Measurements from ENCODE around the gene ANKRD2.

DNA sequence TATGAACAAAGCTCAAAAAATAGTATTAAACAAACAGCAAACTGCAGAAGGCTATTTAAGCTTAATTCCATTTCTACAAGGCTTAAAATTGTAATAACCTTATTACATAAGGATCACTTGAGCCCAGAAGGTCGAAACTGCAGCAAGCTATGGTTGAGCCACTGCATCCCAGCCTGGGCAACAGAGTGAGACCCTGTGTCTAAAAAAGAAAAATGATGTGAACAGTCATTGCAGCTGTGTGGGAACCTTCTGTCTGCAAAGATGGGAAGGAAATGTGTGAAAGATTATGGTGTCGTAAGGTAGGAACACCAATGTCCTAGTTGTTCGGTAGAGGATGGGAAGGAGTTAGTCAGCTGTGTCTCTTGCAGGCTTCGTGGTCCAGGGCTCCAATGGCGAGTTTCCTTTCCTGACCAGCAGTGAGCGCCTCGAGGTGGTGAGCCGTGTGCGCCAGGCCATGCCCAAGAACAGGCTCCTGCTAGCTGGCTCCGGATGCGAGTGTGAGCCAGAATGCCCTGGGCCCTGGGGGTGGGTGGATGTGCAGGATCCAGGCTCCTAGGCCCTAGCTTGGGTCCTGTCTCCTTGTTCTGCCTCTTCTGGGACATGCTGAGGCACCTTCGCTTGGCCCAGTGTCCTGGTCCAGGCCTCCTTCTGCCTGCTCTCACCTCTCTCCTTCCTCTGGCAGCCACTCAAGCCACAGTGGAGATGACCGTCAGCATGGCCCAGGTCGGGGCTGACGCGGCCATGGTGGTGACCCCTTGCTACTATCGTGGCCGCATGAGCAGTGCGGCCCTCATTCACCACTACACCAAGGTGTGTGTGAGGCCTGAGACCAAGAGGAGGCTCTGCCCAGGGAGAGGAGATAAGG lies 26.1 kb downstream of the ANKRD2 start:
- TF ChIP-seq, protein P1, sequence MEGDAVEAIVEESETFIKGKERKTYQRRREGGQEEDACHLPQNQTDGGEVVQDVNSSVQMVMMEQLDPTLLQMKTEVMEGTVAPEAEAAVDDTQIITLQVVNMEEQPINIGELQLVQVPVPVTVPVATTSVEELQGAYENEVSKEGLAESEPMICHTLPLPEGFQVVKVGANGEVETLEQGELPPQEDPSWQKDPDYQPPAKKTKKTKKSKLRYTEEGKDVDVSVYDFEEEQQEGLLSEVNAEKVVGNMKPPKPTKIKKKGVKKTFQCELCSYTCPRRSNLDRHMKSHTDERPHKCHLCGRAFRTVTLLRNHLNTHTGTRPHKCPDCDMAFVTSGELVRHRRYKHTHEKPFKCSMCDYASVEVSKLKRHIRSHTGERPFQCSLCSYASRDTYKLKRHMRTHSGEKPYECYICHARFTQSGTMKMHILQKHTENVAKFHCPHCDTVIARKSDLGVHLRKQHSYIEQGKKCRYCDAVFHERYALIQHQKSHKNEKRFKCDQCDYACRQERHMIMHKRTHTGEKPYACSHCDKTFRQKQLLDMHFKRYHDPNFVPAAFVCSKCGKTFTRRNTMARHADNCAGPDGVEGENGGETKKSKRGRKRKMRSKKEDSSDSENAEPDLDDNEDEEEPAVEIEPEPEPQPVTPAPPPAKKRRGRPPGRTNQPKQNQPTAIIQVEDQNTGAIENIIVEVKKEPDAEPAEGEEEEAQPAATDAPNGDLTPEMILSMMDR (IDR thresholded peaks at IDR 0.05): no peak
- TF ChIP-seq EP300 (IDR thresholded peaks at IDR 0.05) (no peak), POLR2AphosphoS5 (IDR thresholded peaks at IDR 0.05) (no peak), POLR2A (IDR thresholded peaks at IDR 0.05) (no peak)
